CD4-positive, alpha-beta T cell (primary cell): ENCODE data around the gene C6. TPM values are rescaled to one million over a fixed set of nuclear protein-coding genes. Genes with fewer than 3 reads are reported as not detected.

Experiments
- ATAC-seq: fragments of 200-7000 bp; cut with Tn5 transposase; one replicate; pipeline ENCODE4 v1.10.0; 2022; ENCODE audit warnings: mild to moderate bottlenecking; ENCODE audit not compliant: poor library complexity
- CTCF ChIA-PET: fragments of 350-600 bp; sonication (Branson Sonifier 250); formaldehyde crosslinking; loops from one replicate; lab custom pipeline; 2021; ENCODE audit warnings: antibody characterized with exemption, inconsistent platforms; lab: Charles Lee
- POLR2A ChIA-PET: fragments of 350-600 bp; sonication (Branson Sonifier 250); formaldehyde crosslinking; loops from one replicate; lab custom pipeline; 2021; ENCODE audit warnings: antibody characterized with exemption, inconsistent platforms; lab: Charles Lee
- DNase-seq, 14 experiments: peaks; one replicate each; pipeline ENCODE4 v3.0.0-alpha.2; 2013 to 2020; ENCODE audit warnings: mixed read lengths in 2 of 14
- H3K27ac ChIP-seq, 2 donors: one replicate each; pipeline versions ENCODE4 v1.5.1 to v1.7.0; 2013; ENCODE audit warnings: low read length in 2 of 2, low read depth in 1 of 2, mild to moderate bottlenecking in 1 of 2
- H3K27me3 ChIP-seq, 2 experiments: 1 replicate in 1 of 2; 2 replicates in 1 of 2; pipeline versions ENCODE4 v1.6.1 to v1.7.0; 2013; ENCODE audit warnings: low read length in 2 of 2, control low read depth in 1 of 2, mild to moderate bottlenecking in 1 of 2, moderate library complexity in 1 of 2; ENCODE audit not compliant: insufficient read depth in 2 of 2, control insufficient read depth in 1 of 2
- H3K36me3 ChIP-seq: one replicate; pipeline ENCODE4 v1.6.1; 2013; ENCODE audit warnings: low read length, control low read depth; ENCODE audit not compliant: insufficient read depth
- H3K4me1 ChIP-seq: one replicate; pipeline ENCODE4 v1.6.1; 2013; ENCODE audit warnings: low read length, control low read depth; ENCODE audit not compliant: insufficient read depth
- H3K4me3 ChIP-seq: one replicate; pipeline ENCODE4 v1.5.1; 2013; ENCODE audit warnings: mild to moderate bottlenecking, low read length, moderate library complexity
- H3K9me3 ChIP-seq, 2 experiments: 1 replicate in 1 of 2; 2 replicates in 1 of 2; pipeline versions ENCODE4 v1.6.1 to v1.7.0; 2013; ENCODE audit warnings: low read length in 2 of 2, mild to moderate bottlenecking in 2 of 2, control low read depth in 1 of 2, moderate library complexity in 1 of 2; ENCODE audit not compliant: control insufficient read depth in 1 of 2, insufficient read depth in 1 of 2
- H3K27ac Mint-ChIP-seq: one replicate; pipeline ENCODE4 v1.8.0; 2020; ENCODE audit warnings: mixed read lengths
- H3K27me3 Mint-ChIP-seq: one replicate; pipeline ENCODE4 v1.8.0; 2021; ENCODE audit warnings: mixed read lengths
- H3K36me3 Mint-ChIP-seq: one replicate; pipeline ENCODE4 v1.8.0; 2021; ENCODE audit warnings: low read depth, mixed read lengths
- H3K4me1 Mint-ChIP-seq: one replicate; pipeline ENCODE4 v1.8.0; 2021; ENCODE audit warnings: low read depth, mixed read lengths
- H3K4me3 Mint-ChIP-seq: one replicate; pipeline ENCODE4 v1.8.0; 2020; ENCODE audit warnings: mild to moderate bottlenecking, mixed read lengths
- H3K9me3 Mint-ChIP-seq: one replicate; pipeline ENCODE4 v1.8.0; 2020; ENCODE audit warnings: mixed read lengths
- intact Hi-C, 2 experiments: fragments of 100-400 bp; cut with DNase I in 1 of 2; cut with micrococcal nuclease in 1 of 2; formaldehyde crosslinking; loops; one replicate each; pipeline versions ENCODE4 v1.15.1 to v1.9.0; 2023 to 2025; cut with DNase I, micrococcal nuclease
- total RNA-seq, 174 experiments: library from RNA in 2 of 174; stranded (reverse) in 2 of 174; gene quantifications; one replicate each; pipeline ENCODE4 v1.2.3 and lab custom pipeline; 2021 to 2026
- TF ChIP-seq, protein P1 (sequence below): fragments of 200-600 bp; IDR thresholded peaks from one replicate; pipeline ENCODE4 v1.8.0; 2022; ENCODE audit warnings: antibody characterized with exemption, mild to moderate bottlenecking

Gene C6
- total RNA-seq, 2 experiments from 2014 or later = not detected

DNA sequence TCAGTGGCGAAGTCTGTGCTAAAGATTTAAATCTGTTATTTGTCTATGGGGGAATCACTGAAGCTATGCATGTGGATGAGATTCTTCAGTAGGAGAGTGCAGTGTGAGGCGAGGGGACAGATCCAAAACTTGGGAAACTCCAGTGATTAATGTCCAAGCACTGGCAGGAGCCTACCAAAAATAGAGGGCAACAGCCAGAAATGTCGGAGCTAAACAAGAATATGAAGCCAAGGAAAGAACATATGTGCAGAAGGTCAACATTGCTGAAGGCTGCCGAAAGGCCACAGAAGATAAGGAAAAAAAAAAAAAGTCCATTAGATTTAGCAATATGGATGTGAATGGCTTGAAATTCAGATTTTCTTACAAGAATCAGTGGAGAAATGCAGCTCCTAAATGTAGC lies 61.8 kb downstream of the C6 start:
- Mint-ChIP-seq H3K4me1 (no peaks in the 10 kb centered on the region), H3K36me3 (no peaks in the 10 kb centered on the region), H3K9me3 (peaks cover 2% of the 10 kb centered on the region), H3K4me3 (no peak overlapping the region), H3K27ac (no peak overlapping the region), H3K27me3 (no peaks in the 10 kb centered on the region)
- intact Hi-C loops = no loop called here
- no peak overlapping the region for H3K27ac ChIP-seq
- H3K9me3 ChIP-seq = no peaks in the 10 kb centered on the region
- no peak overlapping the region for H3K4me3 ChIP-seq
- DNase-seq = no peak
- peaks cover 0 to 2% of the 10 kb centered on the region in 2 experiments for H3K27me3 ChIP-seq
- ChIA-PET POLR2A (no interaction called here), CTCF (no interaction called here)
- no peaks in the 10 kb centered on the region for H3K4me1 ChIP-seq
- ATAC-seq = no peak
- TF ChIP-seq, protein P1, sequence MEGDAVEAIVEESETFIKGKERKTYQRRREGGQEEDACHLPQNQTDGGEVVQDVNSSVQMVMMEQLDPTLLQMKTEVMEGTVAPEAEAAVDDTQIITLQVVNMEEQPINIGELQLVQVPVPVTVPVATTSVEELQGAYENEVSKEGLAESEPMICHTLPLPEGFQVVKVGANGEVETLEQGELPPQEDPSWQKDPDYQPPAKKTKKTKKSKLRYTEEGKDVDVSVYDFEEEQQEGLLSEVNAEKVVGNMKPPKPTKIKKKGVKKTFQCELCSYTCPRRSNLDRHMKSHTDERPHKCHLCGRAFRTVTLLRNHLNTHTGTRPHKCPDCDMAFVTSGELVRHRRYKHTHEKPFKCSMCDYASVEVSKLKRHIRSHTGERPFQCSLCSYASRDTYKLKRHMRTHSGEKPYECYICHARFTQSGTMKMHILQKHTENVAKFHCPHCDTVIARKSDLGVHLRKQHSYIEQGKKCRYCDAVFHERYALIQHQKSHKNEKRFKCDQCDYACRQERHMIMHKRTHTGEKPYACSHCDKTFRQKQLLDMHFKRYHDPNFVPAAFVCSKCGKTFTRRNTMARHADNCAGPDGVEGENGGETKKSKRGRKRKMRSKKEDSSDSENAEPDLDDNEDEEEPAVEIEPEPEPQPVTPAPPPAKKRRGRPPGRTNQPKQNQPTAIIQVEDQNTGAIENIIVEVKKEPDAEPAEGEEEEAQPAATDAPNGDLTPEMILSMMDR = no peak
- no peaks in the 10 kb centered on the region for H3K36me3 ChIP-seq

DNA sequence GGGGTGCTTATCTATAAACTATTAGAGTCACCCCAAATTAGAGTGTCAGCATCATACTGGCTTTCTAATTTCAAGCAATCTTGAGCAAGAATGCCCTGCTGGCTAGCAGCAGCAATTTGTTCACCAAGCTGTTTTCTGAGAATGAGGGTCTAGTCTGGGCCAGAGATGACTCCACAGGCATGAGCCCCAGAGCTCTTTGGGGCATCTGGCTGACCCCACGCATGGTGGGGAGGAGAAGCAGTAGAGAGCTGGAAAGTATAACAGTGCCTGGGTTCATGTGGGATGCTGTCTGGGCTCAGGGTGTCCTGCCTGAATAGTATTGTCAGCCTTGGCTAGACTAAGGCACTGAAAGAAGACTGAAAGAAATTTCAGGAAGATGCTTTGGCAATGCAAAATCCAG lies 64.9 kb downstream of the C6 start:
- Mint-ChIP-seq H3K9me3 (peaks cover 2% of the 10 kb centered on the region), H3K27me3 (no peaks in the 10 kb centered on the region), H3K4me1 (no peaks in the 10 kb centered on the region), H3K4me3 (no peak overlapping the region), H3K27ac (no peak overlapping the region), H3K36me3 (no peaks in the 10 kb centered on the region)
- no peak for ATAC-seq
- Histone ChIP-seq H3K27me3 (peaks cover 0 to 2% of the 10 kb centered on the region in 2 experiments), H3K4me3 (no peak overlapping the region), H3K4me1 (no peaks in the 10 kb centered on the region), H3K36me3 (no peaks in the 10 kb centered on the region), H3K27ac (no peak overlapping the region), H3K9me3 (no peaks in the 10 kb centered on the region)
- POLR2A ChIA-PET = no interaction called here
- DNase-seq = no peak
- CTCF ChIA-PET = no interaction called here
- TF ChIP-seq, protein P1 = no peak
- intact Hi-C loops = no loop called here

DNA sequence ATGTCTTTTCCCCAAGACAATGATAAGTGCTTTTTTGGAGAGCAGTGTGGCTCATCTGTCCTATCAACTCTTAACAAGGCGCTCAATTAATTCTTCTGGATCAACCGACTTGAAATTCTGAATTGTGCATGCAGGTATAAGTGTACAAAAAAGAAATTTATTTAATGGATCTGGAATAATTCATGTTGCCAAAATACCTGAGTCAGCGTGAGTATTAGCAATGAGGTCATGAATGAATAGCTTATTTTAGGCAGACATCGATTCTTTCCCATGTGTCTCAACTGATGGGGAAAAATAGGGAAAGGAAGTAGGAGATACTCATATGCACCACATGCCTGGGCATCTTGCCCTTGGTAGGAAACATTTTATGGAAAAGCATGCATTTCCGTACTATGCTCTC lies 68.0 kb downstream of the C6 start:
- ChIA-PET POLR2A (no interaction called here), CTCF (no interaction called here)
- ATAC-seq (no peak), DNase-seq (no peak)
- Histone ChIP-seq H3K9me3 (no peaks in the 10 kb centered on the region), H3K27ac (no peak overlapping the region), H3K27me3 (peaks cover 0 to 2% of the 10 kb centered on the region in 2 experiments), H3K4me3 (no peak overlapping the region), H3K4me1 (no peaks in the 10 kb centered on the region), H3K36me3 (no peaks in the 10 kb centered on the region)
- TF ChIP-seq, protein P1 = no peak
- intact Hi-C loops = no loop called here
- Mint-ChIP-seq H3K27me3 (no peaks in the 10 kb centered on the region), H3K4me3 (no peak overlapping the region), H3K36me3 (no peaks in the 10 kb centered on the region), H3K9me3 (no peaks in the 10 kb centered on the region), H3K27ac (no peak overlapping the region), H3K4me1 (no peaks in the 10 kb centered on the region)
